HCT116 (cell line): Measurements from ENCODE around the gene BRD3OS. TPM values are rescaled to one million over a fixed set of nuclear protein-coding genes. Genes with fewer than 3 reads are reported as not detected.

Source experiments
- ATAC-seq: fragments of 200-7000 bp; cut with Tn5 transposase; 2 replicates; pipeline ENCODE4 v1.9.1; 2020; ENCODE audit warnings: mild to moderate bottlenecking, moderate library complexity
- BruUV-seq: library from RNA; stranded (reverse); fragments of 400-500 nt; replicated peaks from 2 replicates; lab custom pipeline; 2021; lab: Mats Ljungman, UMichigan
- CTCF ChIA-PET: fragments of 300-600 bp; sonication (Branson Sonifier 250); formaldehyde crosslinking; loops from one replicate; lab custom pipeline; 2021; ENCODE audit warnings: antibody characterized with exemption; lab: Charles Lee
- POLR2A ChIA-PET: fragments of 300-600, 350-600 bp; sonication (Branson Sonifier 250); formaldehyde crosslinking; loops from one replicate; lab custom pipeline; 2021; ENCODE audit warnings: antibody characterized with exemption; lab: Charles Lee
- RAD21 ChIA-PET, 2 experiments: fragments of 300-600 bp; sonication (Branson Sonifier 250); formaldehyde crosslinking; loops; one replicate each; lab custom pipeline; 2023; ENCODE audit warnings: low total read pairs in 2 of 2; ENCODE audit not compliant: uncharacterized antibody in 2 of 2, unreplicated experiment in 2 of 2, low non-redundant PET in 1 of 2; lab: Charles Lee
- DNase-seq: peaks from one replicate; pipeline ENCODE4 v3.0.0-alpha.2; 2010; ENCODE audit warnings: low read depth, low spot score
- H2AFZ ChIP-seq: fragments of 200-600 bp; shearing (Covaris generic), sonication (generic); 2 replicates; pipeline ENCODE4 v1.6.1; 2017; ENCODE audit warnings: low read depth, mixed run types, mixed read lengths, antibody characterized with exemption, low read length; ENCODE audit not compliant: poor library complexity, severe bottlenecking
- H3K27ac ChIP-seq: 2 replicates; pipeline ENCODE4 v1.5.1; 2012; ENCODE audit warnings: low read depth, low read length
- H3K27me3 ChIP-seq: fragments of 200-600 bp; sonication (generic); 2 replicates; pipeline ENCODE4 v1.6.1; 2016; ENCODE audit warnings: mixed run types, low read length, mixed read lengths; ENCODE audit not compliant: insufficient read depth
- H3K36me3 ChIP-seq, 2 experiments: fragments of 200-500 bp in 1 of 2; fragments of 200-600 bp in 1 of 2; sonication (Bioruptor generic) in 1 of 2; sonication (generic) in 1 of 2; 2 replicates each; pipeline versions ENCODE4 v1.5.1 to v1.6.1; 2014 to 2016; ENCODE audit warnings: low read length in 2 of 2, inconsistent platforms in 1 of 2, mixed read lengths in 1 of 2, mixed run types in 1 of 2; ENCODE audit not compliant: insufficient read depth in 2 of 2, control insufficient read depth in 1 of 2
- H3K4me1 ChIP-seq, 2 experiments: fragments of 200-600 bp in 1 of 2; sonication (generic) in 1 of 2; 2 replicates each; pipeline versions ENCODE4 v1.5.1 to v1.6.1; 2012 to 2017; ENCODE audit warnings: low read length in 2 of 2, inconsistent platforms in 1 of 2, mild to moderate bottlenecking in 1 of 2, mixed read lengths in 1 of 2, mixed run types in 1 of 2, moderate library complexity in 1 of 2; ENCODE audit not compliant: insufficient read depth in 2 of 2, control insufficient read depth in 1 of 2
- H3K4me2 ChIP-seq: fragments of 200-600 bp; sonication (generic); 2 replicates; pipeline ENCODE4 v1.6.1; 2017; ENCODE audit warnings: mixed run types, low read length, mixed read lengths
- H3K4me3 ChIP-seq, 2 experiments: fragments of 200-600 bp in 1 of 2; sonication (generic) in 1 of 2; replicated peaks in 1 of 2; 2 replicates each; pipeline ENCODE4 v1.5.1; 2011 to 2016; ENCODE audit warnings: low read length in 2 of 2, control low read depth in 1 of 2, low read depth in 1 of 2, mild to moderate bottlenecking in 1 of 2, mixed read lengths in 1 of 2, mixed run types in 1 of 2
- H3K79me2 ChIP-seq: fragments of 200-600 bp; sonication (generic); 2 replicates; pipeline ENCODE4 v1.6.1; 2017; ENCODE audit warnings: mild to moderate bottlenecking, mixed run types, low read length, moderate library complexity, mixed read lengths; ENCODE audit not compliant: insufficient read depth
- H3K9ac ChIP-seq: fragments of 200-600 bp; sonication (generic); 2 replicates; pipeline ENCODE4 v1.6.1; 2016; ENCODE audit warnings: low read length, mixed read lengths
- H3K9me2 ChIP-seq: fragments of 200-600 bp; sonication (generic), shearing (Covaris generic); 2 replicates; pipeline ENCODE4 v1.6.1; 2017; ENCODE audit warnings: mixed run types, mild to moderate bottlenecking, moderate library complexity; ENCODE audit not compliant: insufficient read depth
- H3K9me3 ChIP-seq, 2 experiments: fragments of 200-500 bp in 1 of 2; fragments of 200-600 bp in 1 of 2; sonication (Bioruptor generic) in 1 of 2; sonication (generic) in 1 of 2; 2 replicates each; pipeline ENCODE4 v1.6.1; 2014 to 2017; ENCODE audit warnings: low read length in 2 of 2, mixed read lengths in 2 of 2, inconsistent platforms in 1 of 2, low read depth in 1 of 2, mild to moderate bottlenecking in 1 of 2, mixed run types in 1 of 2, moderate library complexity in 1 of 2; ENCODE audit not compliant: control insufficient read depth in 1 of 2, insufficient read depth in 1 of 2
- H4K20me1 ChIP-seq: fragments of 200-600 bp; sonication (generic), shearing (Covaris generic); 2 replicates; pipeline ENCODE4 v1.6.1; 2017; ENCODE audit warnings: mixed run types, mild to moderate bottlenecking, moderate library complexity; ENCODE audit not compliant: insufficient read depth
- ATF3 ChIP-seq: IDR thresholded peaks from 2 replicates; pipeline ENCODE4 v1.6.1; 2012
- CBX3 ChIP-seq: IDR thresholded peaks from 2 replicates; pipeline ENCODE4 v1.6.1; 2012; ENCODE audit warnings: low read depth
- CEBPB ChIP-seq: IDR thresholded peaks from 2 replicates; pipeline ENCODE4 v1.6.1; 2012; ENCODE audit warnings: low read depth
- EZH2phosphoT487 ChIP-seq: fragments of 200-600 bp; IDR thresholded peaks from 2 replicates; pipeline ENCODE4 v1.6.1; 2018; ENCODE audit warnings: antibody characterized with exemption, borderline replicate concordance
- FOSL1 ChIP-seq: IDR thresholded peaks from 2 replicates; pipeline ENCODE4 v1.6.1; 2012; ENCODE audit warnings: low read depth
- MAX ChIP-seq: IDR thresholded peaks from 2 replicates; pipeline ENCODE4 v1.6.1; 2012
- POLR2A ChIP-seq: IDR thresholded peaks from 2 replicates; pipeline ENCODE4 v1.7.0; 2011; ENCODE audit warnings: borderline replicate concordance; ENCODE audit not compliant: insufficient read depth, insufficient read length; ENCODE audit errors: extremely low read depth
- RAD21 ChIP-seq: IDR thresholded peaks from 2 replicates; pipeline ENCODE4 v1.6.1; 2012; ENCODE audit warnings: low read depth, mild to moderate bottlenecking
- SIN3A ChIP-seq: IDR thresholded peaks from 2 replicates; pipeline ENCODE4 v1.6.1; 2012; ENCODE audit warnings: low read depth
- SP1 ChIP-seq: IDR thresholded peaks from 2 replicates; pipeline ENCODE4 v1.6.1; 2012; ENCODE audit warnings: low read depth
- SRF ChIP-seq: IDR thresholded peaks from 2 replicates; pipeline ENCODE4 v1.6.1; 2012; ENCODE audit warnings: low read depth
- TCF7L2 ChIP-seq: IDR thresholded peaks from 2 replicates; pipeline ENCODE4 v1.7.0; 2011; ENCODE audit warnings: borderline replicate concordance, inconsistent platforms; ENCODE audit not compliant: insufficient read depth, insufficient read length; ENCODE audit errors: extremely low read depth
- YY1 ChIP-seq: IDR thresholded peaks from 2 replicates; pipeline ENCODE4 v1.6.1; 2011; ENCODE audit warnings: low read length, low read depth, moderate library complexity, mild to moderate bottlenecking; ENCODE audit not compliant: insufficient replicate concordance; ENCODE audit errors: extremely low read depth
- ZBTB33 ChIP-seq: IDR thresholded peaks from 2 replicates; pipeline ENCODE4 v1.6.1; 2011; ENCODE audit warnings: mild to moderate bottlenecking, low read length, moderate library complexity; ENCODE audit not compliant: insufficient replicate concordance; ENCODE audit errors: extremely low read depth
- ZFX ChIP-seq: fragments of 450-650 bp; IDR thresholded peaks from 2 replicates; pipeline ENCODE4 v1.6.1; 2017
- ZNF274 ChIP-seq: fragments of 200-500 bp; sonication (Bioruptor generic); IDR thresholded peaks from 2 replicates; pipeline ENCODE4 v1.6.1; 2014; ENCODE audit warnings: mild to moderate bottlenecking, low read depth, low read length, inconsistent platforms
- intact Hi-C: fragments of 100-400 bp; cut with micrococcal nuclease; formaldehyde crosslinking; loops from 2 replicates; pipeline ENCODE4 v1.10.0; 2022
- total RNA-seq: library from RNA; stranded (reverse); gene quantifications from one replicate; pipeline ENCODE4 v1.2.1, GENCODE V29; 2021; ENCODE audit not compliant: unreplicated experiment
- TF ChIP-seq, protein P1 (sequence below), 3 experiments: fragments of 200-600 bp in 1 of 3; sonication (generic) in 1 of 3; IDR thresholded peaks in 2 of 3; conservative IDR thresholded peaks in 1 of 3; 2 replicates each; pipeline ENCODE4 v1.5.1; 2012 to 2017; ENCODE audit warnings: low read depth in 2 of 3, low read length in 2 of 3, antibody characterized with exemption in 1 of 3, borderline replicate concordance in 1 of 3, control low read depth in 1 of 3, mild to moderate bottlenecking in 1 of 3, mixed read lengths in 1 of 3, mixed run types in 1 of 3, moderate library complexity in 1 of 3; ENCODE audit not compliant: insufficient read depth in 1 of 3

Gene BRD3OS
- total RNA-seq, 1 experiment from 2014 or later = 17.0 TPM

- H4K20me1 ChIP-seq = no peaks in the 10 kb centered on the region
- CTCF ChIA-PET = no interaction called here
- no peak overlapping the region for H3K4me3 ChIP-seq
- RAD21 ChIA-PET = no interaction called here
- intact Hi-C loops = no loop called here
- H3K9me2 ChIP-seq = no peaks in the 10 kb centered on the region
- TF ChIP-seq CEBPB (no peak), ZNF274 (no peak), SRF (no peak), ZFX (no peak), ATF3 (no peak), TCF7L2 (no peak), POLR2A (no peak), EZH2phosphoT487 (no peak), SP1 (no peak), ZBTB33 (no peak), SIN3A (no peak), FOSL1 (no peak), RAD21 (no peak), CBX3 (no peak), MAX (no peak), YY1 (no peak)
- TF ChIP-seq, protein P1, sequence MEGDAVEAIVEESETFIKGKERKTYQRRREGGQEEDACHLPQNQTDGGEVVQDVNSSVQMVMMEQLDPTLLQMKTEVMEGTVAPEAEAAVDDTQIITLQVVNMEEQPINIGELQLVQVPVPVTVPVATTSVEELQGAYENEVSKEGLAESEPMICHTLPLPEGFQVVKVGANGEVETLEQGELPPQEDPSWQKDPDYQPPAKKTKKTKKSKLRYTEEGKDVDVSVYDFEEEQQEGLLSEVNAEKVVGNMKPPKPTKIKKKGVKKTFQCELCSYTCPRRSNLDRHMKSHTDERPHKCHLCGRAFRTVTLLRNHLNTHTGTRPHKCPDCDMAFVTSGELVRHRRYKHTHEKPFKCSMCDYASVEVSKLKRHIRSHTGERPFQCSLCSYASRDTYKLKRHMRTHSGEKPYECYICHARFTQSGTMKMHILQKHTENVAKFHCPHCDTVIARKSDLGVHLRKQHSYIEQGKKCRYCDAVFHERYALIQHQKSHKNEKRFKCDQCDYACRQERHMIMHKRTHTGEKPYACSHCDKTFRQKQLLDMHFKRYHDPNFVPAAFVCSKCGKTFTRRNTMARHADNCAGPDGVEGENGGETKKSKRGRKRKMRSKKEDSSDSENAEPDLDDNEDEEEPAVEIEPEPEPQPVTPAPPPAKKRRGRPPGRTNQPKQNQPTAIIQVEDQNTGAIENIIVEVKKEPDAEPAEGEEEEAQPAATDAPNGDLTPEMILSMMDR (IDR thresholded peaks at IDR 0.05 in 2 of 3, conservative IDR thresholded peaks at IDR 0.05 in 1 of 3; ENCODE audit: borderline replicate concordance in 1 of 3, insufficient read depth in 1 of 3, low read depth in 2 of 3, low read length in 2 of 3) = no peak
- TF ChIP-seq, all 23 proteins: peak for 0
- H3K4me1 ChIP-seq = peaks cover 4 to 18% of the 10 kb centered on the region in 2 experiments; a peak in 3 of 4 replicates
- DNase-seq (no peak), ATAC-seq (no peak)
- H2AFZ ChIP-seq = no peak overlapping the region
- POLR2A ChIA-PET = no interaction called here
- H3K36me3 ChIP-seq = no peaks in the 10 kb centered on the region
- peaks cover 42% of the 10 kb centered on the region for H3K79me2 ChIP-seq
- no TSS peak for BruUV-seq
- no peaks in the 10 kb centered on the region for H3K27me3 ChIP-seq
- no peak overlapping the region for H3K4me2 ChIP-seq
- no peak overlapping the region for H3K9ac ChIP-seq
- H3K27ac ChIP-seq = no peak overlapping the region
- H3K9me3 ChIP-seq = no peaks in the 10 kb centered on the region
Observed at GRCh38 chr9:134057751-134058701, 32.7 kb downstream of the BRD3OS start.
